GM12864 (cell line): ENCODE results near the gene USP28.
"Not testable (repeated sequence)": the region's sequence is repeated elsewhere in the genome, so short reads cannot be mapped to it uniquely, and the experiment has no call there.

Source experiments
- DNase-seq: peaks from one replicate; pipeline ENCODE4 v3.0.0-alpha.2; 2011; ENCODE audit warnings: low read depth
- H3K4me3 ChIP-seq: 2 replicates; pipeline ENCODE4 v1.5.1; 2011; ENCODE audit warnings: mild to moderate bottlenecking, low read depth, low read length, control low read depth
- CTCF ChIP-seq: IDR thresholded peaks from 2 replicates; pipeline ENCODE4 v1.5.1; 2011; ENCODE audit warnings: low read depth, mild to moderate bottlenecking, moderate library complexity, low read length, control low read depth, inconsistent platforms; ENCODE audit errors: missing control alignments

The USP28 gene

GRCh38 chr11:113894421-113894996, 19.1 kb upstream of the USP28 start:
- H3K4me3 ChIP-seq, result no peak overlapping the region
- no peak for TF ChIP-seq CTCF
- DNase-seq, result no peak

GRCh38 chr11:113888848-113889247, 13.5 kb upstream of the USP28 start:
- no peak for DNase-seq

GRCh38 chr11:113885897-113886296, 10.5 kb upstream of the USP28 start:
- no peak for DNase-seq
- H3K4me3 ChIP-seq, result no peak overlapping the region
- no peak for TF ChIP-seq CTCF

More at GRCh38 chr11:113888848-113889247, 13.5 kb upstream of the USP28 start:
- H3K4me3 ChIP-seq, result no peak overlapping the region
- TF ChIP-seq CTCF, result no peak

GRCh38 chr11:113884361-113884836, 9.0 kb upstream of the USP28 start:
- no peak for TF ChIP-seq CTCF
- DNase-seq, result no peak
- H3K4me3 ChIP-seq, result no peak overlapping the region

- DNase-seq, result no peak
- TF ChIP-seq CTCF, result no peak
- no peak overlapping the region for H3K4me3 ChIP-seq
These were observed 6.5 kb upstream of the USP28 start for GRCh38 chr11:113881856-113882255.

GRCh38 chr11:113880971-113881370, 5.6 kb upstream of the USP28 start:
- no peak overlapping the region for H3K4me3 ChIP-seq
- no peak for TF ChIP-seq CTCF
- DNase-seq, result no peak

- not testable (repeated sequence) for DNase-seq, H3K4me3 ChIP-seq
These were observed 4.1 kb upstream of the USP28 start for GRCh38 chr11:113879446-113879845.

- no peak for TF ChIP-seq CTCF
- no peak for DNase-seq
- H3K4me3 ChIP-seq, result no peak overlapping the region
These were observed 2.3 kb upstream of the USP28 start for GRCh38 chr11:113877670-113878055.
